ENCODE measurements around the gene NANP. TPM values are rescaled to one million over a fixed set of nuclear protein-coding genes. Genes with fewer than 3 reads are reported as not detected.
"Not testable (repeated sequence)": the region's sequence is repeated elsewhere in the genome, so short reads cannot be mapped to it uniquely, and the experiment has no call there.

The NANP gene
- total and polyA plus RNA-seq, 2 of the 13 experiments (the other 11 are each of a cell fraction or from before 2014, with no cell fraction given) = 8.9 to 21.5 TPM

- 0 out of 2 replicates have a peak, but pooled peaks have one; percentile 40 for TF ChIP-seq ZNF639 (CRISPR knock-in tag; conservative IDR thresholded peaks at IDR 0.05)
- TF ChIP-seq SOX13, SOX6 (IDR thresholded peaks at IDR 0.05): not testable (repeated sequence)
- TF ChIP-seq SOX13 (CRISPR knock-in tag; conservative IDR thresholded peaks at IDR 0.05 in 1 of 2, IDR thresholded peaks at IDR 0.05 in 1 of 2) = peak in 1 of 2 experiments; percentile 42; a peak in 1 of 4 replicates
- TF ChIP-seq MTA1 (CRISPR knock-in tag; IDR thresholded peaks at IDR 0.05; ENCODE audit: borderline replicate concordance) = 0 out of 2 replicates have a peak, but pooled peaks have one; percentile 35
- TF ChIP-seq MAX (IDR thresholded peaks at IDR 0.05) = peak; percentile 84
- TF ChIP-seq KDM3A (CRISPR knock-in tag; IDR thresholded peaks at IDR 0.05; ENCODE audit: low read depth) = peak; percentile 57; the same call in 1 of the 2 replicates
- peak; percentile 37; the same call in 1 of the 2 replicates for TF ChIP-seq ZKSCAN8 (CRISPR knock-in tag; IDR thresholded peaks at IDR 0.05; ENCODE audit: borderline replicate concordance)
- 0 out of 2 replicates have a peak, but pooled peaks have one; percentile 18 for TF ChIP-seq RFXAP (CRISPR knock-in tag; IDR thresholded peaks at IDR 0.05; ENCODE audit: borderline replicate concordance)
- peak; percentile 91 for TF ChIP-seq ZNF687 (CRISPR knock-in tag; IDR thresholded peaks at IDR 0.05)
- 0 out of 2 replicates have a peak, but pooled peaks have one; percentile 31 for TF ChIP-seq FOXA1 (IDR thresholded peaks at IDR 0.05)
- TF ChIP-seq FOXA1 (CRISPR knock-in tag; IDR thresholded peaks at IDR 0.05) = peak; percentile 93
- TF ChIP-seq HOMEZ (CRISPR knock-in tag; IDR thresholded peaks at IDR 0.05; ENCODE audit: low read depth) = peak; percentile 76
- peak; percentile 91 for TF ChIP-seq TRIM24 (CRISPR knock-in tag; IDR thresholded peaks at IDR 0.05)
- TF ChIP-seq ZNF292 (CRISPR knock-in tag; IDR thresholded peaks at IDR 0.05; ENCODE audit: borderline replicate concordance, low read depth) = peak; percentile 74; the same call in 1 of the 2 replicates
- peak; percentile 80 for TF ChIP-seq SOX6 (CRISPR knock-in tag; IDR thresholded peaks at IDR 0.05)
- TF ChIP-seq FOXK1 (CRISPR knock-in tag; IDR thresholded peaks at IDR 0.05; ENCODE audit: borderline replicate concordance, low read depth) = 0 out of 2 replicates have a peak, but pooled peaks have one; percentile 33
- peak; percentile 81 for TF ChIP-seq ZNF605 (CRISPR knock-in tag; IDR thresholded peaks at IDR 0.05)
- peak; percentile 38; the same call in 1 of the 2 replicates for TF ChIP-seq TFDP1 (CRISPR knock-in tag; IDR thresholded peaks at IDR 0.05; ENCODE audit: borderline replicate concordance)
- TF ChIP-seq DMAP1 (CRISPR knock-in tag; IDR thresholded peaks at IDR 0.05) = peak; percentile 69
- peak; percentile 54; the same call in 1 of the 2 replicates for TF ChIP-seq FOXK2 (IDR thresholded peaks at IDR 0.05)
- TF ChIP-seq MEIS1 (CRISPR knock-in tag; IDR thresholded peaks at IDR 0.05; ENCODE audit: borderline replicate concordance) = peak; percentile 56; the same call in 1 of the 2 replicates
- TF ChIP-seq ESRRA (CRISPR knock-in tag; IDR thresholded peaks at IDR 0.05; ENCODE audit: low read depth) = peak; percentile 38; the same call in 1 of the 2 replicates
- TF ChIP-seq HNF4A (CRISPR knock-in tag; IDR thresholded peaks at IDR 0.05) = peak; percentile 84
Measured at GRCh38 chr20:25602914-25603309, 20.9 kb downstream of the NANP start (continued).

Data from HepG2 (cell line).